ENCODE results near the gene DAGLA. TPM values are rescaled to one million over a fixed set of nuclear protein-coding genes. Genes with fewer than 3 reads are reported as not detected.

Gene DAGLA
- total and polyA plus RNA-seq, 2 donors from 2014 or later = 1.4 to 3.9 TPM

DNA sequence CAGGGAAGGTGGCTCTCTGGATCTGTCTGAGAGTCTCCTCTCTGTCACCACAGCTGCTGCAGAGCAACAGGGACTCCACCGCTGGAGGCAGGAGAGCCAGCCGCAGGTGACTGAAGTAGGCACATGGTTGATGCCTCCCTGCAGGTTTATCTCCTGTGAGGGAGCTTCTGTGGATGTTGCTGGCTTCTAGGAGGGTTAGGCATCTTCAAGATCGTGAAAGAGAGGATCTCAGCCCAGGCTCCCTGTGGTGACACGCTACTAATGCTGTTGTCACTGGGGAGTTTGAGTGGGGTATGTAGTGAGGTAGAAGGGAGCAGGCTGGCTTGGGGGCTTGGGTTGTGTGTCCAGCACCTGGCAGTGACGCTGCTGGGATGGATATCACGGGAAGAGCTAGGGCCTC, 34.1 kb downstream of the DAGLA start:
- Histone ChIP-seq H3K27me3 (ENCODE audit: control insufficient read depth, insufficient read depth, low read length) (no peaks in the 10 kb centered on the region), H3K9me3 (ENCODE audit: control insufficient read depth in 2 of 3, insufficient read depth in 1 of 3, low read length in 3 of 3) (no peaks in the 10 kb centered on the region), H3K36me3 (ENCODE audit: control insufficient read depth in 2 of 3, insufficient read depth in 3 of 3, low read length in 3 of 3) (no peaks in the 10 kb centered on the region), H3K27ac (ENCODE audit: low read depth in 2 of 2, low read length in 2 of 2) (no peak overlapping the region), H3K9ac (ENCODE audit: low read length in 3 of 3) (no peak overlapping the region), H3K4me1 (ENCODE audit: control insufficient read depth in 2 of 3, insufficient read depth in 2 of 3, low read depth in 1 of 3, low read length in 3 of 3) (no peaks in the 10 kb centered on the region), H3K4me3 (ENCODE audit: low read length in 3 of 3) (no peak overlapping the region)
- DNase-seq = no peak
- no peak for FAIRE-seq
- TF ChIP-seq, protein P1, sequence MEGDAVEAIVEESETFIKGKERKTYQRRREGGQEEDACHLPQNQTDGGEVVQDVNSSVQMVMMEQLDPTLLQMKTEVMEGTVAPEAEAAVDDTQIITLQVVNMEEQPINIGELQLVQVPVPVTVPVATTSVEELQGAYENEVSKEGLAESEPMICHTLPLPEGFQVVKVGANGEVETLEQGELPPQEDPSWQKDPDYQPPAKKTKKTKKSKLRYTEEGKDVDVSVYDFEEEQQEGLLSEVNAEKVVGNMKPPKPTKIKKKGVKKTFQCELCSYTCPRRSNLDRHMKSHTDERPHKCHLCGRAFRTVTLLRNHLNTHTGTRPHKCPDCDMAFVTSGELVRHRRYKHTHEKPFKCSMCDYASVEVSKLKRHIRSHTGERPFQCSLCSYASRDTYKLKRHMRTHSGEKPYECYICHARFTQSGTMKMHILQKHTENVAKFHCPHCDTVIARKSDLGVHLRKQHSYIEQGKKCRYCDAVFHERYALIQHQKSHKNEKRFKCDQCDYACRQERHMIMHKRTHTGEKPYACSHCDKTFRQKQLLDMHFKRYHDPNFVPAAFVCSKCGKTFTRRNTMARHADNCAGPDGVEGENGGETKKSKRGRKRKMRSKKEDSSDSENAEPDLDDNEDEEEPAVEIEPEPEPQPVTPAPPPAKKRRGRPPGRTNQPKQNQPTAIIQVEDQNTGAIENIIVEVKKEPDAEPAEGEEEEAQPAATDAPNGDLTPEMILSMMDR (IDR thresholded peaks at IDR 0.05; ENCODE audit: borderline replicate concordance, extremely low read depth, insufficient read depth) = no peak
- intact Hi-C loops (cut with DNase I) = no loop called here

DNA sequence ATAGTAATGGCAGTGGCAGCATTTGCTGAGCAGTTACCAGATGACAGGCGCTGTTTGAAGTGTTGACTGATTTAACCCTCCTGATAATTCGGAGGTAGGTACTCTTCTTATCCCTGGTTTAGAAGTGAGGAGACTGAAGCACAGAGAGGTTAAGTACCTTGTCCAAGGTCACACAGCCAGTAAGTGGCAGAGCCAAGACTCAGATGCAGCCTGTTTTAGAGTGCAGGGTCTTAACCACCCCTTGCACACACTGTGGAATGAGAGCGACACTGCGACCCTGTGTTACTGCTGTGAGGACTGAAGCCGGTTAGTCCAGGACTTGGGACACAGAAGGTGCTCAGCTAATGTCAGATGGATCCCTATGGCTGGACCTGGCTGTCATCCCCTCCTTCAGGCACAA, 34.7 kb downstream of the DAGLA start:
- TF ChIP-seq, protein P1 (IDR thresholded peaks at IDR 0.05; ENCODE audit: borderline replicate concordance, extremely low read depth, insufficient read depth) = no peak
- FAIRE-seq = no peak

DNA sequence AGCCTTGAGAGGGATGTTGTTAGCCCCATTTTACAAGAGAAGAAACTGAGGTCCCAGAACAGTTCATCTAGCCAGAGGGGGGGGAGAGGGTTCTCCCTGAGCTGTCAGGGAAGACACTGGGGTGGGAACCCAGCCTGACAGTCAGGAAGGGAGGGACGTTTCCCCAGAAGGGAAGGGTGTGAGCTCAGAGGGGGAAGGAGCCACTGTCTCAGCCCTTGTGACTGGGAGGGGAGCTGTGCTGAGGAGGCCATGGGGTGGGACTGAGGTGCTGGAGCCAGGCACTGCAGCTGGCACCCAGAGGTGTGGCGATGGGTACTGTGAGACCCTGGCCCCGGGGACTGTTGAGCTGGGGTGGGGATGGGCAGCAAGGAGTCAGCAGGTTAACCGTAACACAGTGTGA, 35.7 kb downstream of the DAGLA start:
- Histone ChIP-seq H3K27me3 (ENCODE audit: control insufficient read depth, insufficient read depth, low read length) (no peaks in the 10 kb centered on the region), H3K4me1 (ENCODE audit: control insufficient read depth in 2 of 3, insufficient read depth in 2 of 3, low read depth in 1 of 3, low read length in 3 of 3) (no peaks in the 10 kb centered on the region), H3K9ac (ENCODE audit: low read length in 3 of 3) (no peak overlapping the region), H3K27ac (ENCODE audit: low read depth in 2 of 2, low read length in 2 of 2) (no peak overlapping the region), H3K9me3 (ENCODE audit: control insufficient read depth in 2 of 3, insufficient read depth in 1 of 3, low read length in 3 of 3) (no peaks in the 10 kb centered on the region), H3K4me3 (ENCODE audit: low read length in 3 of 3) (no peak overlapping the region), H3K36me3 (ENCODE audit: control insufficient read depth in 2 of 3, insufficient read depth in 3 of 3, low read length in 3 of 3) (no peaks in the 10 kb centered on the region)
- FAIRE-seq (no peak), DNase-seq (no peak)
- TF ChIP-seq, protein P1 (IDR thresholded peaks at IDR 0.05; ENCODE audit: borderline replicate concordance, extremely low read depth, insufficient read depth) = no peak
- intact Hi-C loops (cut with DNase I) = no loop called here

More for the DNA sequence above, 34.7 kb downstream of the DAGLA start:
- intact Hi-C loops (cut with DNase I) = no loop called here
- Histone ChIP-seq H3K4me1 (ENCODE audit: control insufficient read depth in 2 of 3, insufficient read depth in 2 of 3, low read depth in 1 of 3, low read length in 3 of 3) (no peaks in the 10 kb centered on the region), H3K27ac (ENCODE audit: low read depth in 2 of 2, low read length in 2 of 2) (no peak overlapping the region), H3K9ac (ENCODE audit: low read length in 3 of 3) (no peak overlapping the region), H3K9me3 (ENCODE audit: control insufficient read depth in 2 of 3, insufficient read depth in 1 of 3, low read length in 3 of 3) (no peaks in the 10 kb centered on the region), H3K4me3 (ENCODE audit: low read length in 3 of 3) (no peak overlapping the region), H3K36me3 (ENCODE audit: control insufficient read depth in 2 of 3, insufficient read depth in 3 of 3, low read length in 3 of 3) (no peaks in the 10 kb centered on the region), H3K27me3 (ENCODE audit: control insufficient read depth, insufficient read depth, low read length) (no peaks in the 10 kb centered on the region)
- no peak for DNase-seq

Data from kidney (tissue), 14 donors.